Stimulated activated CD4-positive, alpha-beta T cell treated with anti-CD3 and anti-CD28 coated beads, Interleukin-4, amount 100 ng/mL, for 4 hours (primary cell): ENCODE data around the gene MLEC.
"Not testable (repeated sequence)": the region's sequence is repeated elsewhere in the genome, so short reads cannot be mapped to it uniquely, and the experiment has no call there.

ENCODE experiments used
- DNase-seq, 2 experiments: peaks; one replicate each; pipeline ENCODE4 v3.0.0-alpha.2; 2020

Gene MLEC

DNA sequence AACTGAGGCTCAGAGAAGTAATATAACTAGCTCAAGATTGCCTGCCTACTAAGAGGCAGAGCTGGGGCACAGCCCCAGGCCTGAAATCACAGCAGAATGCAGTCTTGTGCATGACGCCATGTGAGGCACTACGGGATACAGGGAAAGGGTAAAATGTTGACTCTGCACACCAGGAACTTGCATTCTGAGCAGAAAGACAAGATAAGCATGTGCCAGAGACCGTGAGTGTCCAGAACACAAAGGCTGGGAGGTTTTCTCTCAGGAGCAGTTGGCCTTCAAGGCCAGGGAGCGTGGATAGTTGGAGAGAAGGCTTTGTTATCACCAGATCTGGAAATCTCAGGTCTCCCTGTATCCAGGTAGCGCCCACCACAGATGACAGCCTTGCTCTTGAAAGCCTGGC, 23.2 kb upstream of the MLEC start:
- no peak for DNase-seq

DNA sequence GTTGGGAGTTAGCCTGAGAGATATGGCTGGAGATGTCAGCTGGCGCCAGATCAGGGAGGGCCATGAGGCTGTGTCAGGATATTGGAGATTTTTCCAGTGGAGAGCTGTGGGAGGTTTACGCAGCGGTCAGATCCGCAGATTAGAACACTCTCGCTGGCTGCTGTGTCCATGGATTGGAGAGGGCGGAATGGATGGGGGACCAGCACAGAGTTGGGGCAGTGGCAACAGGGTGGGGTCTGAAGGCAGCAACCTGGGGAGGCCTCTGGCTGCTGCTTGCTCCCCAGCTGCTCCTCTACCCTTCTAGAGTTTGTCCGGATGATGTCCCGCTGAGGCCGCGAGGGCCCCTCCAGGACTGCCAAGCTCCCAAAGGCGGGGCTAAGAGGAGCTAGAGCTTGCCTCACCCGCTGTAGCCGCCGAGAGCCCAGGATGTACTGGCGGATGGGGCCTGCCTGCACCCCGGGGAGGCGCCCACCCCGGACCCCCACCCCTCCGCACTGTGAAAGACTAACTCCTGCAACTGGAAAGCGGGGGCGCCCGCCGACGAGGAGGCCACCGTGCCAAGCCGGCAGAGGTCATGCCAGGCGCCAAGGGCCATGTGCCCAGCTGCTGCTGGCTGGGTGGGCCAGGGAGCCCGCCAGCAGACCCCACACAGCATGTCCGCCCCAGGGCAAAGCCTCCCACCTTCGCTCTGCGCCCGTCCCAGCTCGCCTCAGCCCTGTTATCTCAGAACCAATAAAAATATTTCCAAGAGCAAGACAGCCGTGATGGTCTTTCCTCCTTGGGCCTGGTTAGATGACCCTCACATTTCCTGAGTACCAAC, 20.2 kb upstream of the MLEC start:
- DNase-seq: no peak

DNA sequence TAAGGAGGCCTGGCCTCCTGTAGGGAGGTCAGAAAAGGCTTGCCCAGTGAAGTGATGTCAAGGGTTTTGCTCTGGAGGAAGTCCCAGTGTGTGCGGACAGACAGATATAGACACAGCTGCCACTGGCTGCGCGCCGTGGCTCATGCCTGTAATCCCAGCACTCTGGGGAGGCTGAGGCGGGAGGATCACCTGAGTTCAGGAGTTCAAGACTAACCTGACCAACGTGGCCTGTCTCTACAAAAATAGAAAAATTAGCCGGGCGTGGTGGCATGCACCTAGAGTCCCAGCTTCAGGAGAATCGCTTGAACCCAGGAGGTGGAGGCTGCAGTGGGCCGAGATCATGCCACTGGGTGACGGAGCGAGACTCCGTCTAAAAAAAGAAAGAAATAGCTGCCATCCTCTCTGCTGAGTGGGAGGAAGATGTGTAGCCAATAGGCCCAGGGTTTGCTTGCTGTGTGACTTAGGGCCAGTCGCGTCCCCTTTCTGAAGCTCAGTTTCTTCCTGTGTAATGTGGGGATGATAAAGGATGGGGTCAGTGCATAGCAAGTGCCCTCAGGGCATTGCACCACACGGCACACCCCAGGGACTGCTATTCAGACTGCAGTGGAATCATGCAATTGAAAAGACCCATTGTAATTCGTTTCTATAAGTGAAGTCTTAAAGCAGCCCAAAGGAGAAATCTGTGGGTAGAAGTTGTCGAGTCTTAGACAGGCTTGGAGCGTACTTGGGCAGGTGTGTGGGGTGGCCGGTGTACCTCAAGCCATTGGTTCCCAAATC, 18.7 kb upstream of the MLEC start:
- DNase-seq: no peak

DNA sequence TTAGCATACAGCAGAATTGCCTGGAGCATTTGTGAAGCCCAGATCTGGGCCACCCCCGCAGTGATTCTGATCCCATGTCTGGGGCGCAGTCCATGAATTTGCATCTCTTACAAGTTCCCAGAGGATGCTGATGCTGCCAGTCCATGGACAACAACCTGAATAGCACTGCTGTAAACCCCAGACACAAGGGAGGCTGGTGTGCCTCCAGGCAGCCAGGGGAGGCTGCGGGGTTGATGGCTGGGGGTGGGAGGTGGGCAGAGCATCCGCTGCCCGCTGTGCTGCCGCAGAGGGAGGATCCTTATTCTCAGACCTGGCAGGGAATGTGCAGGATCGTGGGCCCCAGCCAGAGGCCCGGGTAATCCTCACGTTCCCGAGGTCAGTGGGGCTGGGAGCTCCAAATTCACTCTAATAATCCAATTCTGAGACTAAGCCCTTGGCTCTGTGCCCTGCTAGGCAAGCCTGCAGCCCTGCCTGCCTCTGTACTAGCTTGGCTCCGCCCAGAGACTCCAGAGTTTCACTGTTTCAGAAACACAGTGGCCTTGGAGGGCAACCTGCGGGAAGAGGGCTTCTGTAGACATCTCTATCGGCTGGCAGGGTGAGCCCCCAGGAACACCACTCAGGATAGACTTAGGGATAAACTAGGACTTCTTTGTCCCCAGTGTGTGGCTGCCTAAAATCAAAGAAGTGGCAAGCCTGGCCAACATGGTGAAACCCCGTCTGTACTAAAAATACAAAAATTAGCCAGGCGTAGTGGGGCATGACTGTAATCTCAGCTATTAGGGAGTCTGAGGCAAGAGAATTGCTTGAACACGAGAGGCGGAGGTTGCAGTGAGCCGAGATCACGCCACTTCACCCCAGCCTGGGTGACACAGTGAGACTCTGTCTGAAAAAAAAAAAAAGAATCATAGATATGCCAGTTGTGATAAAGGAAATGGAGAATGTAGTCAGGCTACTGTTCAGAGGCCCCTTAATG, 17.8 kb upstream of the MLEC start:
- DNase-seq: no peak

DNA sequence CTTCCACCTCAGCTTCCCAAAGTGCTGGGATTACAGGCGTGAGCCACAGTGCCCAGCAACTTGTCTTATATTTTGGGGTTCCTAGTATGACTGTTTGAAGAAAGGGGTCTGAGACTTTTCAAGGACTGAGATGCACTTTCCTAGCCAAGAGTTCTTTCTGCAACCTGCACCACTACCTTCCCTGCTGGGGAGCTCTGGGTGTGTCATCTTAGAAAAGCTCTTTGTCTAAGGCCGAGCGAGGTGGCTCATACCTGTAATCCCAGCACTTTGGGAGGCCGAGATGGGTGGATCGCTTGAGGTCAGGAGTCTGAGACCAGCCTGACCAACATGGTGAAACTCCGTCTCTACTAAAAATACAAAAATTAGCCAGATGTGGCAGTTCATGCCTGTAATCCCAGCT, 16.7 kb upstream of the MLEC start:
- not testable (repeated sequence) for DNase-seq

DNA sequence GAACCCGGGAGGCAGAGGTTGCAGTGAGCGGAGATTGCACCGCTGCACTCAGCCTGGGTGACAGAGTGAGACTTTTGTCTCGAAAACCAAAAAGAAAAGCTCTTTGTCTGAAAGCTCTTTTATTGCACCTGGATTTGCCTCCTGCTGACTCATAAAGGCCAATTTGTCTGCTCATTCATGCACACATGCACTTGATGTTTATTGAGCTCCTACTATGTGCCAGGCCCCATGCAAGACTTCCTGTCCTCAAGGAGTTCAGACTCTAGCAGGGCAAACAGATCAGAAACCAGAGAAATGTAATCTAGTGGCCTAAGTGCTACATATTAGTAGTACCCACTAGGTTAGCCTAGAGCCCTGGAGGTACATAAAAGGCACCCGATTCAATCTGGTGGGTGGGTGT, 16.3 kb upstream of the MLEC start:
- no peak for DNase-seq

DNA sequence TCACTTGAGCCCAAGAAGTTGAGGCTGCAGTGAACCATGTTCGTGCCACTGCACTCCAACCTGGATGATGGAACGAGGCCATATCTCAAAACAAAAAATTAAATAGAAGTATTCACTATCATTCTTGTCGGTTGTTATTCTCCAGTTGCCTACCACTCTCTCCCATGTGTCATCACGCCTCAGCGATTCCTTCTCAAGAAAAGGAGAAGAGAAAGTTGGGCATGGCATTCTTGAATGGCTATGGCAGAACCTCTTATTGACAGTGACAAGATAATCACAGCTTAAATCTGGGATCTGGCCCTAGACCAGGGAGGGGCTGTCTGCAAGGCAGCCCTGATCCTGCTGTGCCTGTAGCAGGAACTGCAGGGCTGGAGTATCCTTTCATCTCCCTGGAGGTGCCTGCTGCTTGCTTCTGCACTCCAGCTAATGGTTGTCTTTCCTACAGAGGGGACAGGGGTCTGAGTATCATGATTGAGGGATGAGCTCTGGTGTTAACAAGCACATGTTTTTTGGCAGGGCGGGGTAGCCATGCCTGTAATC, 12.8 kb upstream of the MLEC start:
- DNase-seq: no peak

DNA sequence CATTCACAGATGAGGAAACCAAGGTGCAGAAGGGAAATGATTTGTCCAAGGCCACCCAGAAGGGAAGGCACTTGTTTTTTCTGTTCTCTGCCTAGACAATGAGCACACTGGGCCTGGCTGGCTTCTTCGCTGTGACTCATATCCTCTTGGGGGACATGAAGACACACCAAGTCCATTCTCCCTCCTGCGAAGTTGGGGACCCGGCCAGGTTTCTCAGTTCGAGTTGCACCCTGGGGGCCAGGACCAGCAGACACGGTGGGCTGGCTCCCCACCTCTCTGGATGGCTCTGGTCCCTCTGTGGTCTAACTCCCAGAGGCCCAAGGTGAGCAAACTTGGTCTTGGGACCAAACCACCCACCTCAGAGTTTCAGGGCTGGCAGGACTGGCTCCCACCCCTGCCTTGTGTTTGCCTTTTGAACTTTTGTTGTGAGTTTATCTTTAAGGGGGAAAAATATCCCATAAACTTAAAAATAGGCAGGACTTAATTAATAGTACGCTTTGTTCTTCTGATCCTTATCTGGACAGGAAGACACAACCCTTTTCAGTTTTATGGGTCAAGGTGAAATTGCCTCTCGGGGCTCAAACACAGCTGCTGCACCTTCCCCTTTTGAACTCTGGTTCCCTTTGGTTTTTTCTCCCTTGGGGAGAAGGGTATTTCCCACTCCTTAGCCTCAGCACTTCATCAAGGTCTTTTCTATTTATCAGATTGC, 9.0 kb upstream of the MLEC start:
- no peak for DNase-seq

DNA sequence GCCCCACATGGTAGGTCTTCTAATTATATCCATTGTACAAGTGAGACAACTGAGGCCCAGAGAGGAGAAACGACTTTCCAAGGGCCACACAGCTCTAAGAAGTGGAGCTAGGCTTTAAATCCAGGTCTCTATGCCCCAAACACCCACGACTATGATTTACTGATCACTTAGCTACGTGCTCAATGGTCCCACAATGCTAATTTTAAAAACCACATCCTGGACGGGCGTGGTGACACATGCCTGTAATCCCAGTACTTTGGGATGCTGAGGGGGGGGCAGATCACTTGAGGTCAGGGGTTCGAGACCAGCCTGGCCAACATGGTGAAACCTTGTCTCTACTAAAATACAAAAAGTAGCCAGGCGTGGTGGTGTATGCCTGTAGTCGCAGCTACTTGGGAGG, 8.4 kb upstream of the MLEC start:
- DNase-seq: no peak

DNA sequence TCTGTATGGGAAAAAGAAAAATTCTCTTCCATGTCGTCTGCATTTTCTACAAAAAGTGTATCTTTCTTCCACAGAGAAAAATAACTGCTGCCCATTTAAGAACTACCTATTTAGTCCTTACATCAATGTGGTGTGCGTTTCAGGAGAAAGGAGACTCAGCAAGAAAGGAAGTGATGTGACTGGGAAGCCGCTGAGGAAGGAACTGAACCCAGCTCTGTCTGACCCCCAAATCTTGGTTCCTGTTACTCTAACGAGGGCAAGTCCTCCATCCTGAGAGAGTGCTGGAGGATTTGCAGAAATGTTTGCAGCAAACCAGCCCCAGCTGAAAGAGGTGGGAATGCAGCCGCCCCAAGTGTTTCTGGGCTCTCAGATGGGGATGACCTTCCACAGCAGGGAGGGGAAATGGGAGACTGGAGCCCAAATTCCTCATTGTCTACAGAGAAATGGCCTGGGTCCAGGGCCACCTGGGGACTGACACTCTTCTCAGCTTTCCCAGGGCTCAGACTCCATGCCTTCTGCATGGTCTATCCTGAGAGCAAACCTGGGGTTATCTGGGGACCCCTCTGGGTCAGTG, 6.7 kb upstream of the MLEC start:
- DNase-seq: no peak

DNA sequence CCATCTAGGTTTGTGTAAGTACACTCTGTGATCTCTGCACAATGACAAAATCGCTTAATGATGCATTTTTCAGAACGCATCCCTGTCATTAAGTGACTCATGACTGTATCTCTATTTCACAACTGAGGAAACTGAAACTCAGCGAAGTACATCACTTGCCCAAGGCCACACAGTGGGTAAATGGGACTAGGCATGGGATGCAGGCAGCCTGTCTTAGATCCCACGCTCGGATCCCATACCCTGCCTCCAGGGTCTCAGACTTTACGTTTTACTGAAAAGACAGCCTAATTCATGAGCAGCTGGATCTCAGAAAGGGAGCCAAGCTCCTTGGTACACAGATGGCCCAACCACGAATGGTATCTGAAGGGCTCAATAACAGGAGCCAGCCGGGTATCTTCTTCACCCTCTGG, 2.4 kb upstream of the MLEC start:
- DNase-seq: no peak

DNA sequence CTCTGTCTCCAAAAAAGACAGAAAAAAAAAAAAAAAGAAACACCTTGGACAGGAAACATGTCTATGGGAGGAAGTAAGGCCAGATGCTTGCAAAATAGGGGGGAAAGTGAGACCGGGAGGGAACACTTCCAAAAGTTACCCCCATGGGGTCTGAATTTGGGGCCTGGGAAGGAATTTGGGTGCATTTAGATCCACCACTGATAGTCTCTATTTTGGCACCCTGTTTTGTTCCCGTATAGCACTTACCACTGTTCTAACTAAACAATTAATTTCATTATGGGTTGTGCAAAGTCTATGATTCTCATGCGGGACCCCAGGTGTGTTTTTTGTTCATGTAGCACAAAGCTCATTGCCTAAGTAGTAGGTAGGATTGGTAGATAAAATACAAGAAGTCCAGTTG, 1.4 kb upstream of the MLEC start:
- no peak for DNase-seq

DNA sequence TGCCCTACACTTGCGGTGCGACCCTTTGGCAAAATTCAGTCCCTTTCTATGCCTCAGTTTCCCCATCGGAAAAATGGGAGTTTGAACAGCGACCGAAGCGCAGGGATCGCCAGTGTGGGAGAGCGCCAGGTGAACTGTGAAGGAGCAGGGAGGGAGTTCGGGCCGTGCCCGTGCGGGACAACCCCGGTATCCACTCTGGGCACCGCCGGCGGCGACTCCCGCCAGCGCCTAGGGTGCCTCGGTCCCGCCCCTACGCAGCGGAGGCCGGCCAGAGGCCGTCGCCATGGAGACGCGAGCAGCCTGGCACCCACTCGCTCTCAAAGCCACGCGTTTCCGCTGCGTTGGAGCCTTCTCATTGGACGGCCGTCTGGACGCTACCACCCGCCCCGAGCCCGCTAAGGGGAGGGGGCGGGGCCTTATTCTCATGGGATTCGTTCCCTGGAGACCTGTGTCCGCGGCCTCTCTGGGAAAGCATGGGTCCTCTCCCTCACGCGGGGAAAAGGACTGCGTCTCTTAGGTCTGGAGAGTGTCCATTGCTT, 729 bp upstream of the MLEC start:
- peak; percentile 95 to 97 for DNase-seq

DNA sequence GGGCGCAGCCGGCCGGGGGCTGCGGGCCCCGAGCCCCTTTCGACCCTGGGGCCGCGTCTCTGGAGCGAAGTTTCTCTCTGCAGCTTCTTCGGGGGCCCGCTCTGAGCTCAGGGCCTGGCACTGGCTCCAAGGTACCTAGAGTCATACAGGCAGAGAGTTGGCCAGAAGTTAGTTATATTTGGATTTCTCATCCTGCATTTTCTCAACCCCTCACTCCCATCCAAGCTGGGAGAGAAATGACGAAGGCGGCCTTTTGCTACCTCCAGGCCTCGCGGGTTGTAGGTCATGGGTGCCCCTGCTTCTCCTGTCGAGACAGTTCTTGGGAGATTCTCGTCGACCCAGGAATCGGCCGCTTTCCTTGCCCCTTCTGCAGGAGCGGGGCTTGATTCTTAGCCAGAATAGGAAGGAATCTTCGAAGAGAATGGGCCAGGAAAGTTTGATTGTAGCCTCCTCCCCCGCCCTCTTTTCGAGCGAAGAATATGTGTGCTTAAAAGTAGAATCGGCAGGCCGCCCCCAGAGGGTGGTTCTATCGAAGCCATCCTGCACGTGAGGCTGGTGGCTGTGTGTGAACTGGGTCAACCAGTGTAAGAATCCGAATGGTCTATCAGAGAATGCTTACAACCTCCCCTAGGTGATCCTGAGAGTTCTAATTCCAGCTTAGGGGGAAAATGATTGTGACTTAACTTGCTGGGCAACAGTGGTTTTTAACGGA, 785 bp downstream of the MLEC start:
- peak; percentile 43 to 48 for DNase-seq

DNA sequence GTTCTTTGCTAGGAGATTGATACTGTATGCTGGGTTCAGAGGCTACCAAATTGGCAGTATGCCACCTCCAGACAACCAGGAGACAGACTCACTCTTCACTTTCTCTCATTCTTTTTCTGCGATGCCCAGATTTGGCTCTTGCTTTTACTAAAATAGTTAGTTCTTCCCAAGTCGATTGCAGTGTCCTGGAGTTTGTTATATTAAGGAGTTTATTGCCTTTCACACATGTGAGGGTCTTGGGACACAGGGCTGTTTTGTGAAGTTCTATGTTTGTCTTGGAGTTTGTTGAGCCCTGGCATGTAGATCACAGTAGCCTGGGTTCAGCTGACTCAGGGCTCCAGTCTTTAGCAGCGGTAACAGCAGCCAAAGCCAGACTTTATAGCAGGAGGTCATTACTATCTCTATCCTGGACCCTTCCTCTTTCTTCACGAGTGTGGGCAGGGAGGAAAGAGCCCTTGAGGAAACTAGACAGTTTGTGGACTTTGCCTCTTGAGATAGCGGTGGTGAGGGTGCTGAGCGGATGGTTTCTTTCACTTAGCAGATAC, 1.6 kb downstream of the MLEC start:
- DNase-seq: no peak

DNA sequence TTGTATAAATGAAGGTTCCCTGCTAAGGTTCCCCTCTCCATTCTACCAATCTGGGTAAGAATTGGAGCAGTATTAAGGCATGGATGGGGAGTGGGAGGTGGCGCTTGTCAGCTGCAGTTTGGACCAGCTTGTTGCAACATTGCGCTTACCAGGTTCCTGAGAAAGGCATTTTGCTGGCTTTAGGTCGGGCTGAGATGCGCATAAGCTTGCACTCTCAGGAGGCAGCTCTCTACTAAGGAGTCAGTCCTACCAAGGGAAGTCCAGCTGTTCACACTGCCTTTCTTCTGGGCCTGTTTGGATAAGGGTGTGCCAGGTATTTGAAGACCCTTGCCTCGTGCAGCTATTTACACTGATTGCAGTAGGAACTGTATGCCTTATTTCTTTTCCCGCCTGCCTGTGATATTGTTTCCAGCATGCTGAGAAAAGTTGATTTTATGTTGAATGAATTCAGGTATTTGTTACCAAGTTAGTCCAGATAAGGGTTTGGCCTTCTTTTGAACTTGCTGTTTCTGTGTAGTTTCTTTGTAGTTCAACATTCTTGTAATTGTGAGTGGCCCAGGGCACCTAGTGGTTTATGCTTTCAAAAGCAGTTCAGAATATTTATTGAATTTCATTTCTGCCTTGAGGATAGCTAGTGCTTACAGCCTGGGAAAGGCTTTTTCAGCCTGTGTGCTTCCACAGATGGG, 2.6 kb downstream of the MLEC start:
- no peak for DNase-seq

DNA sequence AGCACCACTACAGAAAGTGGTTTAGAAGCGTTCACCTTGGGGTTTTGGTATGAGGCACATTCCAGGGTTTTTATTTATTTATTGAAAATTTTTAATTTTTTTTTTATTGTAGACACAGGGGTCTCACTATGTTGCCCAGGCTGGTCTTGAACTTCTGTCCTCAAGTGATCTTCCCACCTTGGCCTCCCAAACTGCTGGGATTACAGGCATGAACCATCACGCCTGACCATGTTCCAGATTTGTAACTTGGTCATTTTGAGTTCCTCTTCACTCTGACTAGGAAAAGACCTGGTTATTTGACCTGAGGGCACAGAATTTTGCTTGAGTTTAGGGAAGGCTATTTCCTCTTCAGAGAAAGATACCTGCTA, 3.1 kb downstream of the MLEC start:
- DNase-seq: no peak

DNA sequence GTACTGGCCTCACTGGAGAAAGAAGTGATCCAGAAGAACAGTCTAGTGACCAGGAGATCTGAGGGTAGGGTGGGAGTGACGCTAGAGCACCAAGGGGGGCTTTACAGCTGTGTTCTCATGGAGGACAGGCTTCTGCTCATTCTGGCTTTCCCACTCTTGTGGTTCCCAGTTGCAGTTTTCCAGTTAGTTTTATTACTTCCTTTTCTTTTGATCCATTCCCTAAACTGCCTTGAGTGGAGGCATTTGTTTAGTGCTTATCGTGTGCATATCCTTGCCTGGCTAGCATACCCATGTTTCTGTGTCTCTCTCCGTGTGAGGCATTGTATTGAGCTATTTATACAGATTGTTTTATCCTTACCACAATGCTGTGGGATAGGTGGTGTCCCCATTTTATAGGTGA, 4.0 kb downstream of the MLEC start:
- DNase-seq: no peak

DNA sequence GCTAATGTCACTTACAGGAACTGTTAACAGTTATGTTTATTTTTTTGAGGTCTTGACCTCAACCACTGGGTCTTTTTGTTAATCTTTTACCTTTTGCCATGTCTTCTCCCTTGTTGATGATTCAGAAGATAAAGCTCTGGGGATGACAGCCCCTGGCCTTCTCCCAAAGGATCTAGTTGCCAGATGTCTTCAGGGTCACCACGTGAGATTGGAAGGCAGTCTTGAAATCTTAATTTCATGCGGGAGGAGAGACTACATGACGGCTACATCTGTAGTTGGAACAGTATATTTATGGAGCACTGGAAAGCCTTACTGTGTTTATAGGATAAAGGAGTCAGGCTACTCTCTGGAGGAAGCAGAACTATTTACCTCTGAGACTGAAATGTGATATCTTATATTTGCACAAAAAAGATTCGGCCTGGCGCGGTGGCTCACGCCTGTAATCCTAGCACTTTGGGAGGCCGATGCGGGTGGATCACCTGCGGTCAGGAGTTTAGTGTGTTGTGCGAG, 5.6 kb downstream of the MLEC start:
- no peak for DNase-seq

DNA sequence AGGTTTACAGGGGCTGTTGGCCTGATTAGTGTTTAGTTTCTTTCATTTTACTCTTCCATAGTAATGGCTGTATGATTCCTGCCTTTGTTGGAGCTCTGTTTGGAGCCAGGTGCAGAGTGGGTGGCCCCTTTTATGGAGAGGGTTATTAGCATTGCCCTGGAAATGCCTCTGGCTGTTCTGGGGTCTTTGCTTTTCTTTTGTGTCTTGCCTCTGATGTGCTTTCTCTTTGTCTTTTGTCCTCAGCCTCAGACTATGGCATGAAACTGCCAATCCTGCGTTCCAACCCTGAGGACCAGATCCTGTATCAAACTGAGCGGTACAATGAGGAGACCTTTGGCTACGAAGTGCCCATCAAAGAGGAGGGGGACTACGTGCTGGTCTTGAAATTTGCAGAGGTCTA, 6.9 kb downstream of the MLEC start:
- DNase-seq: no peak
